ENCODE measurements around the gene CNTNAP5.

DNA sequence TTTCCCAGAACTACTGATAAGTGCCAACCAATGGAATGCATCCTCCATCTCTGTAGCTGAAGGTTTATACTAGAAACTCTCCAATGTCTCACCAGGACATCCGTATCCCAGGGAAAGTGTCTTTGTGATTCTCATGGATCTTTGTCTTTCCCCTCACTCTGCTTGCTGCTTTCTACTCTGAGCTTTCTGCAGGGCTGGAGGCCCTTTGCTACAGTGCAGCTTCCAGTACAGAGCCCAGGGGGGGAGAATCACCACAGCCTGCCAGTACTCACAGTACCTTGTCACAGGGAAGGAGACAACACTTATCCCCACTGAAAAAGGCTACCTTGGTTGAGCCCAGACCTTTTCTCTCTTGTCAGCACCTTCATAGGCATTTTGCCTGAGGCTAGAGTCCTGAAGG is 627.0 kb downstream of the CNTNAP5 start:
- TF ChIP-seq POLR2AphosphoS5 (IDR thresholded peaks at IDR 0.05; ENCODE audit: borderline replicate concordance, low read depth, low read length) (no peak), EZH2 (IDR thresholded peaks at IDR 0.05) (no peak)
